B cell (primary cell): ENCODE data around the gene FADS1. TPM values are rescaled to one million over a fixed set of nuclear protein-coding genes. Genes with fewer than 3 reads are reported as not detected.

Experiments used
- ATAC-seq: fragments of 200-7000 bp; cut with Tn5 transposase; one replicate; pipeline ENCODE4 v1.10.0; 2021; ENCODE audit warnings: low read depth, mild to moderate bottlenecking, moderate number of reproducible peaks, moderate library complexity
- CTCF ChIA-PET: fragments of 350-600 bp; sonication (Branson Sonifier 250); formaldehyde crosslinking; loops from one replicate; lab custom pipeline; 2021; ENCODE audit warnings: antibody characterized with exemption, inconsistent platforms; lab: Charles Lee
- POLR2A ChIA-PET: fragments of 350-600 bp; sonication (Branson Sonifier 250); formaldehyde crosslinking; loops from one replicate; lab custom pipeline; 2021; ENCODE audit warnings: antibody characterized with exemption; lab: Charles Lee
- DNase-seq: peaks from one replicate; pipeline ENCODE4 v3.0.0; 2013
- H2AFZ ChIP-seq: 2 replicates; pipeline ENCODE4 v1.6.1; 2012; ENCODE audit warnings: mild to moderate bottlenecking, low read depth, low read length; ENCODE audit not compliant: insufficient read depth, poor library complexity, severe bottlenecking
- H3K27ac ChIP-seq, 2 donors: 1 replicate in 1 of 2; 2 replicates in 1 of 2; pipeline ENCODE4 v1.5.1; 2012 to 2013; ENCODE audit warnings: low read length in 2 of 2, mild to moderate bottlenecking in 2 of 2, moderate library complexity in 1 of 2
- H3K27me3 ChIP-seq, 4 experiments: fragments of 200-600 bp in 1 of 4; sonication (generic) in 1 of 4; replicated peaks in 1 of 4; 1 replicate in 2 of 4; 2 replicates in 2 of 4; pipeline versions ENCODE4 v1.6.1 to v1.7.0; 2013 to 2016; ENCODE audit warnings: low read length in 3 of 4, mild to moderate bottlenecking in 2 of 4, mixed read lengths in 1 of 4, moderate library complexity in 1 of 4; ENCODE audit not compliant: insufficient read depth in 4 of 4, control insufficient read depth in 3 of 4; ENCODE audit errors: control extremely low read depth in 1 of 4
- H3K36me3 ChIP-seq, 2 experiments: replicated peaks in 1 of 2; 1 replicate in 1 of 2; 2 replicates in 1 of 2; pipeline versions ENCODE4 v1.6.1 to v1.7.1; 2013; ENCODE audit warnings: low read length in 1 of 2; ENCODE audit not compliant: insufficient read depth in 2 of 2, control insufficient read depth in 1 of 2; ENCODE audit errors: control extremely low read depth in 1 of 2, extremely low read depth in 1 of 2
- H3K4me1 ChIP-seq, 2 donors: fragments of 200-600 bp in 1 of 2; sonication (generic) in 1 of 2; 1 replicate in 1 of 2; 2 replicates in 1 of 2; pipeline versions ENCODE4 v1.5.1 to v1.6.1; 2013 to 2017; ENCODE audit warnings: low read length in 2 of 2; ENCODE audit not compliant: control insufficient read depth in 2 of 2, insufficient read depth in 2 of 2
- H3K4me2 ChIP-seq: replicated peaks from 2 replicates; pipeline ENCODE3; 2012; ENCODE audit warnings: mild to moderate bottlenecking, low read depth, low read length; ENCODE audit not compliant: poor library complexity, severe bottlenecking
- H3K4me3 ChIP-seq, 5 experiments: fragments of 200-600 bp in 1 of 5; sonication (generic) in 1 of 5; 1 replicate in 3 of 5; 2 replicates in 2 of 5; pipeline versions ENCODE4 v1.5.1 to v1.7.0; 2011 to 2016; ENCODE audit warnings: low read length in 4 of 5, mild to moderate bottlenecking in 4 of 5, low read depth in 2 of 5, control low read depth in 1 of 5, moderate library complexity in 1 of 5; ENCODE audit not compliant: insufficient read depth in 1 of 5; ENCODE audit errors: control extremely low read depth in 1 of 5, extremely low read depth in 1 of 5
- H3K79me2 ChIP-seq: fragments of 200-600 bp; sonication (generic); one replicate; pipeline ENCODE4 v1.6.0; 2016; ENCODE audit warnings: low read length; ENCODE audit not compliant: control insufficient read depth, insufficient read depth
- H3K9ac ChIP-seq: fragments of 200-600 bp; sonication (generic); 2 replicates; pipeline ENCODE4 v1.6.1; 2017; ENCODE audit warnings: mild to moderate bottlenecking, low read length, moderate library complexity
- H3K9me3 ChIP-seq, 3 donors: one replicate each; pipeline versions ENCODE4 v1.6.1 to v1.7.1; 2013; ENCODE audit warnings: low read length in 2 of 3; ENCODE audit not compliant: control insufficient read depth in 2 of 3, insufficient read depth in 1 of 3; ENCODE audit errors: control extremely low read depth in 1 of 3
- H4K20me1 ChIP-seq: 2 replicates; pipeline ENCODE4 v1.6.0; 2012; ENCODE audit warnings: mild to moderate bottlenecking, low read length; ENCODE audit not compliant: insufficient read depth, control insufficient read depth, poor library complexity, severe bottlenecking
- H3K27ac Mint-ChIP-seq: one replicate; pipeline ENCODE4 v1.8.0; 2021; ENCODE audit warnings: mixed read lengths
- H3K27me3 Mint-ChIP-seq: one replicate; pipeline ENCODE4 v1.8.0; 2021; ENCODE audit warnings: mixed read lengths
- H3K4me1 Mint-ChIP-seq: one replicate; pipeline ENCODE4 v1.8.0; 2021; ENCODE audit warnings: mixed read lengths
- H3K4me3 Mint-ChIP-seq: one replicate; pipeline ENCODE4 v1.8.0; 2021; ENCODE audit warnings: mixed read lengths
- H3K9me3 Mint-ChIP-seq: one replicate; pipeline ENCODE4 v1.8.0; 2022; ENCODE audit warnings: mixed read lengths; ENCODE audit not compliant: insufficient read depth
- EZH2 ChIP-seq: IDR thresholded peaks from 2 replicates; pipeline ENCODE4 v1.6.1; 2012; ENCODE audit warnings: borderline replicate concordance, low read depth, mild to moderate bottlenecking, moderate library complexity, low read length; ENCODE audit not compliant: insufficient read depth, poor library complexity, severe bottlenecking
- WGBS: methylation state at CpG from one replicate; pipeline ENCODE4 v1.1.5; 2013; ENCODE audit warnings: missing lambda C conversion rate; ENCODE audit not compliant: insufficient coverage; 5-methylcytosine and 5-hydroxymethylcytosine counted together
- intact Hi-C: fragments of 100-400 bp; cut with micrococcal nuclease; formaldehyde crosslinking; loops from one replicate; pipeline ENCODE4 v1.10.0; 2022
- polyA plus RNA-seq: library from polyadenylated mRNA; depleted of rRNA; stranded (reverse); fragments of >200 nt; gene quantifications from 2 replicates; pipeline ENCODE4 v1.2.3, GENCODE V29; 2012
- total RNA-seq, 2 donors: library from RNA; stranded (reverse); fragments of 120-200 nt in 1 of 2; gene quantifications; 1 replicate in 1 of 2; 2 replicates in 1 of 2; pipeline versions ENCODE4 v1.2.3 to v1.2.4, GENCODE V29; 2013 to 2022
- TF ChIP-seq, protein P1 (sequence below): fragments of 200-600 bp; IDR thresholded peaks from one replicate; pipeline ENCODE4 v1.8.0; 2022; ENCODE audit warnings: antibody characterized with exemption, mild to moderate bottlenecking

The FADS1 gene
- total and polyA plus RNA-seq, 2 donors (not counting 1 experiment from before 2014, with no cell fraction given) = 0.39 to 15.6 TPM

DNA sequence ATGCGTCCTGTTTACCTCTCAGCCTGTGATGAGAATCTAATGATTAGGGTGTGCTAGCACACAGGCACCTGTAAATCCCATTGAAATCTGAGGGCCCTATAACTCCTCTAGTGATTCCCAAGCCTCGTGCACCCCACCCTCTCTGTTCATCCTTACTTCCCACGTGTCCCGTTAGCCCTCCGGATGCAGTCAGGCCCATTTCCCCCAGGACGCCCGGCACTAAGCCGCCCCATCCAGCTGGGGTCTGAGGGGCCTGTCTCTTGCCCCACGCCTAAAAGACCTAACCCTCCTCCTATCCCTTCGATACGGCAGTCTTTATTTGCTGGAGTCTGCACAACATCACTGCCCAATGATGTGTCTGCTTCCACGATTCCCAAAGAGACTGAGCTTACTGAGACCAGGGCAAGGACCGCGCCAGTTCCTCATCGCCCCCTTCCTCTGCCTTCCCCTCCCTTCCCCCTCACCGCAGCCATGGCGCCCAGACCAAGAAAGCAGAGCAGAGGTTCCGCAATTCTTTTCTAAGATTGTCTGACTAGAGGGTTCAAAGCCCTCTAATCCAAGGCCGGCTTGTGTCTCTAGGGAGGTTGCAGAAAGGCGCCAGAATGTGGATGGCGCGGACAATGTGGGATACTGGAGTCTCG is 10.2 kb upstream of the FADS1 start:
- ChIA-PET CTCF (interaction anchor here (0.5 to 2.4 kb wide), 6 partner anchors 9 to 281 kb away, joined by 3 to 15 read pairs (median 3); partner anchors contain the start of gene FADS1), POLR2A (interaction anchor here (0.6 to 1.4 kb wide), 2 partner anchors 12 to 136 kb away, joined by 7 to 8 read pairs; no protein-coding TSS in a partner anchor)
- Mint-ChIP-seq H3K27ac (peak overlapping the region; percentile 76), H3K4me3 (peak overlapping the region; percentile 93), H3K27me3 (no peaks in the 10 kb centered on the region), H3K9me3 (no peaks in the 10 kb centered on the region), H3K4me1 (peaks cover 17% of the 10 kb centered on the region)
- H3K27ac ChIP-seq = peak overlapping the region in 1 of 2 donors; percentile 45
- peak overlapping the region; percentile 93 for H3K4me2 ChIP-seq
- H3K9me3 ChIP-seq = no peaks in the 10 kb centered on the region
- WGBS = 5% methylated on average over 21 of the region's 23 CpGs
- TF ChIP-seq, protein P1, sequence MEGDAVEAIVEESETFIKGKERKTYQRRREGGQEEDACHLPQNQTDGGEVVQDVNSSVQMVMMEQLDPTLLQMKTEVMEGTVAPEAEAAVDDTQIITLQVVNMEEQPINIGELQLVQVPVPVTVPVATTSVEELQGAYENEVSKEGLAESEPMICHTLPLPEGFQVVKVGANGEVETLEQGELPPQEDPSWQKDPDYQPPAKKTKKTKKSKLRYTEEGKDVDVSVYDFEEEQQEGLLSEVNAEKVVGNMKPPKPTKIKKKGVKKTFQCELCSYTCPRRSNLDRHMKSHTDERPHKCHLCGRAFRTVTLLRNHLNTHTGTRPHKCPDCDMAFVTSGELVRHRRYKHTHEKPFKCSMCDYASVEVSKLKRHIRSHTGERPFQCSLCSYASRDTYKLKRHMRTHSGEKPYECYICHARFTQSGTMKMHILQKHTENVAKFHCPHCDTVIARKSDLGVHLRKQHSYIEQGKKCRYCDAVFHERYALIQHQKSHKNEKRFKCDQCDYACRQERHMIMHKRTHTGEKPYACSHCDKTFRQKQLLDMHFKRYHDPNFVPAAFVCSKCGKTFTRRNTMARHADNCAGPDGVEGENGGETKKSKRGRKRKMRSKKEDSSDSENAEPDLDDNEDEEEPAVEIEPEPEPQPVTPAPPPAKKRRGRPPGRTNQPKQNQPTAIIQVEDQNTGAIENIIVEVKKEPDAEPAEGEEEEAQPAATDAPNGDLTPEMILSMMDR = no peak
- TF ChIP-seq EZH2 = no peak
- H2AFZ ChIP-seq = peak overlapping the region; percentile 88
- no peaks in the 10 kb centered on the region for H3K79me2 ChIP-seq
- peak; percentile 69 for DNase-seq
- no peaks in the 10 kb centered on the region for H3K36me3 ChIP-seq
- peak overlapping the region; percentile 65 for H3K9ac ChIP-seq
- H3K4me3 ChIP-seq = peak overlapping the region; percentile 21 to 70 (median 62)
- H3K4me1 ChIP-seq = peaks cover 13 to 23% of the 10 kb centered on the region in 2 donors
- peak; percentile 29 for ATAC-seq
- intact Hi-C loops = loop anchor here (1.0 kb wide), 1 partner anchor 11 kb away; no protein-coding TSS in a partner anchor
- no peaks in the 10 kb centered on the region for H4K20me1 ChIP-seq
- peaks cover 0 to 13% (median 2%) of the 10 kb centered on the region in 4 experiments for H3K27me3 ChIP-seq

DNA sequence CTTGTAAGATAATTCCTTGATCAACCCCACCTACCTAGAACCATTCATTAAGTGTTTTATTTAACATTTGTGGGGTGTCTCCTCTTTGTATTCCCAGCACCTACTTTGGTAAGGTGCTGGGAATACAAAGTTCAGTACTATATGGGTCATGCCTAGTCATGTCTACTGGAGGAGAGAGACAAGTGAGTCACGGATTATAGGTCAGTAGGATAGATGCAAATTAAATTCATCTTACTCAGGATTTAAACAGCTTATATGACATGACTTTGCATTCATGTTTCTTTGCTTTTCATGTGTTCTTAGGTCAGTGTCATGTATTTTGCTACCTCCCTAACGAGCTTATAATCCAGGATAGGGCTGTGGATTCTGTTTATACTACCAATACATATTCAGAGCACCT is 3.4 kb upstream of the FADS1 start:
- no peaks in the 10 kb centered on the region for H3K79me2 ChIP-seq
- no peaks in the 10 kb centered on the region for H3K9me3 ChIP-seq
- intact Hi-C loops = no loop called here
- Mint-ChIP-seq H3K27ac (no peak overlapping the region), H3K4me3 (no peak overlapping the region), H3K4me1 (peaks cover 10% of the 10 kb centered on the region), H3K9me3 (no peaks in the 10 kb centered on the region), H3K27me3 (no peaks in the 10 kb centered on the region)
- no peak overlapping the region for H3K4me2 ChIP-seq
- H3K4me1 ChIP-seq = peaks cover 4 to 17% of the 10 kb centered on the region in 2 donors
- no peak overlapping the region for H2AFZ ChIP-seq
- H3K27ac ChIP-seq = no peak overlapping the region
- H3K4me3 ChIP-seq = no peak overlapping the region
- H3K36me3 ChIP-seq = no peaks in the 10 kb centered on the region
- CTCF ChIA-PET = interaction anchor here (2.2 kb wide), 1 partner anchor 23 kb away, joined by 5 read pairs; no protein-coding TSS in a partner anchor
- H3K27me3 ChIP-seq = peaks cover 0 to 15% (median 4%) of the 10 kb centered on the region in 4 experiments
- TF ChIP-seq, protein P1 = no peak
- TF ChIP-seq EZH2 = no peak
- POLR2A ChIA-PET = no interaction called here
- H3K9ac ChIP-seq = no peak overlapping the region
- H4K20me1 ChIP-seq = no peaks in the 10 kb centered on the region
- WGBS = no CpG with 5 or more reads among the region's 2 CpGs
- ATAC-seq (no peak), DNase-seq (no peak)
